NCI-H187 (cell line): ENCODE results near the gene PMEL.
"Not testable (repeated sequence)": the region's sequence is repeated elsewhere in the genome, so short reads cannot be mapped to it uniquely, and the experiment has no call there.

ENCODE experiments used
- DNase-seq, 2 experiments: peaks; one replicate each; lab custom pipeline; 2025; lab: John Stamatoyannopoulos, UW

PMEL gene

GRCh38 chr12:55965941-55966407 is at the start of gene PMEL:
Gene PMEL, minus strand, starts transcription at chr12:55966042. Its CDS starts 31 bp downstream, at chr12:55966011.
- no peak for DNase-seq

GRCh38 chr12:56014205-56014604 is 48.4 kb upstream of the PMEL start:
- no peak for DNase-seq

- no peak for DNase-seq
Measured at GRCh38 chr12:56013482-56013881, 47.6 kb upstream of the PMEL start.

- DNase-seq: no peak
Measured at GRCh38 chr12:56011509-56012090, 45.8 kb upstream of the PMEL start.

- no peak for DNase-seq
Measured at GRCh38 chr12:56010111-56010570, 44.3 kb upstream of the PMEL start.

- DNase-seq: peak; percentile 70 to 75
Measured at GRCh38 chr12:56007564-56008559, 42.0 kb upstream of the PMEL start.

GRCh38 chr12:56004211-56004610 is 38.4 kb upstream of the PMEL start:
- DNase-seq: no peak

- DNase-seq: not testable (repeated sequence)
Measured at GRCh38 chr12:56003376-56003775, 37.5 kb upstream of the PMEL start.

GRCh38 chr12:56001487-56002100 is 35.8 kb upstream of the PMEL start:
- no peak for DNase-seq

- DNase-seq: not testable (repeated sequence)
Measured at GRCh38 chr12:55999999-56000540, 34.2 kb upstream of the PMEL start.

GRCh38 chr12:55999522-55999921 is 33.7 kb upstream of the PMEL start:
- not testable (repeated sequence) for DNase-seq

- DNase-seq: no peak
Measured at GRCh38 chr12:55997535-55997859, 31.7 kb upstream of the PMEL start.

- DNase-seq: peak; percentile 82 to 88
Measured at GRCh38 chr12:55996715-55997534, 31.1 kb upstream of the PMEL start, which contains the start of gene SUOX. Gene SUOX, plus strand, starts transcription at chr12:55997276. Its CDS starts 4,946 bp downstream, at chr12:56002222.

GRCh38 chr12:55996201-55996714 is 30.4 kb upstream of the PMEL start:
- DNase-seq: peak; percentile 40 to 43

GRCh38 chr12:55995366-55995765 is 29.5 kb upstream of the PMEL start:
- DNase-seq: no peak

- DNase-seq: no peak
Measured at GRCh38 chr12:55993230-55993853, 27.5 kb upstream of the PMEL start.

- no peak for DNase-seq
Measured at GRCh38 chr12:55991110-55991509, 25.3 kb upstream of the PMEL start.

GRCh38 chr12:55985976-55986375 is 20.1 kb upstream of the PMEL start:
- DNase-seq: not testable (repeated sequence)

GRCh38 chr12:55985341-55985740 is 19.5 kb upstream of the PMEL start:
- DNase-seq: no peak

- DNase-seq: no peak
Measured at GRCh38 chr12:55984861-55985260, 19.0 kb upstream of the PMEL start.
